Measurements from ENCODE around the gene PDE8B.

PDE8B gene

DNA sequence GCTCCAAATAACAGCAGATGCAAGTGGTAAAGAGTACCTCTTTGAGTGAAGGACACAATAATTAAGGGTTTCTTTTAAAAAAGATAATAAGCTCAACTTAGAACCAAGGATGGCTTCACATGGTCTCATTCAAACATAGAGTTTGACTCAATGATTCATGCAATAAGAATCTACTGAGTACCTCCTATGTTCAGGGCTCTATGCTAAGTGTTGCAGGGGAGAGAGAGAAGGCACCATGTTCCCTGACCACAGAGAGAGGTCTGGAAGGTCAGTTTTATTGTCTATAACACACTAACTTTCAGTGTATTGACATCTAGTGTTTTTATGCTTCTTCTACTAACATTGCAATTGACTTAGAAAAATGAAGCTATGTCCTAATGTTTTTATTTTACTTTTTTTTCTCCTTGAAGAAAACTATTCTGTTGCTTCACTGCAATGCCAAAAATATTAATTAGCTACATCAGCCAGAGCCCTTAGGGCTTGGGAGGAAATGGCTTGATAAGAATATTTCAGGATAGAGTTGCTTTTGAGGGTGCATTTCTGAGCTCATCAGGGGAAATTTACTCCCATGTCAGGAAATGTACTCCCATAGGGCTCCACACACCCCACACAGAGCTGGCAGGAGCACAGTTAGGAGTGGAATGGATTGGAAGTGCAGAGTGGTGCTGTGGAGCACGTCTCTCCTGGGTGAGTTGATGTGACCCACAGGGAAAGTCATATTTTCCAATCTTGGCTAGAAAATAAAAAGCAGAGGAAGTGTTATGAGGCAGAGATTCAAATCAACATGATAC, 106.6 kb downstream of the PDE8B start:
- DNase-seq (ENCODE audit: extremely low read depth in 1 of 2, low read depth in 1 of 2): no peak

DNA sequence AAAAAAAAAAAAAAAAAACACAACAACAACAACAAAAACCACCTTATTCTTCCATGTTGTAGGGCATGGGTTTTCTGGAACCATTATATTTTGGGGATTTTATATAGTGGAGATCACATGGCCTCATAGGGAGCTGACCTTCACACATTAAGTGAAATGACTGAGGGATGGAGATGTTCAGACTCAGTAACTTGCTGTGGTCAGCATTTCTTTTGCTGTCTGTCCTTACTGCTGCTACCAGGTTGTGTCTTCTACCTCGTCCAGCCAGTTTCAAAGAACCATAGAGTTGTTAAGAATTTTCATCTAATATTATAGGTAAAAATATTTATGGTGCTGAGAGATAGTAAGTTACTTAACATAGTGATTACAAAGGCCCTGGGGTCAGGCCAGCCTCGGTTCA, 107.6 kb downstream of the PDE8B start:
- no peak for DNase-seq (ENCODE audit: extremely low read depth in 1 of 2, low read depth in 1 of 2)

DNA sequence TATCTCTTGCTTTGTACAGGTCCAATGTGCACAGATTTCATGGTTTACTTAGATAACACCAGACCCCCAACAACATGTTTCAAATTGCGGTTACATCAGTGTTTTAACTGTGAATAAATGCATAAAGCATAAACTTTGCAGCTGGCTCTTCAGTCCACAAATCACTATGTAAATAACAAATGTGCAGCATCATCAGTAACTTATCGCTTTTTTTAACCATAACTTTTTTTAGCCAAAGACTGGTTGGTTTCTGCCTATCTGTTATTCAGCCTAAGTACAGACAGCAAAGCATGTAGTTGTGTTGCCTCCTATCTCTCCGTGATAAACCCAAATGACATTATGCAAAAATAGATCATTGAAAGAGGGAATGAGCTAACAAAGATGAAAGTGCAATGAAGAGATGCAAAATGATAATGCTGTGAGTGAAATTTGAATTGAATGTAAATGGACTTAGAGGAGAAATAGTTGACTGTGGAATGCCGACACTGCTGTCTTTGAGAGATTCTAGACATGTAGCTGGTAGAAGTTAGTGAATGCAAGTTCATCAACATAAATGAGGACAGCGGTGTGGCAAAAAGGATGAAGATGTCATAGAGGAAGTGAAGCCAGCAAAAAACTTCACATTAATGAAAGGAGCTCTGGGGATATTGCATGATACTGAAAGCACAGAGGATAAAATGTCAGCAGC, 108.8 kb downstream of the PDE8B start:
- DNase-seq (ENCODE audit: extremely low read depth in 1 of 2, low read depth in 1 of 2): no peak

DNA sequence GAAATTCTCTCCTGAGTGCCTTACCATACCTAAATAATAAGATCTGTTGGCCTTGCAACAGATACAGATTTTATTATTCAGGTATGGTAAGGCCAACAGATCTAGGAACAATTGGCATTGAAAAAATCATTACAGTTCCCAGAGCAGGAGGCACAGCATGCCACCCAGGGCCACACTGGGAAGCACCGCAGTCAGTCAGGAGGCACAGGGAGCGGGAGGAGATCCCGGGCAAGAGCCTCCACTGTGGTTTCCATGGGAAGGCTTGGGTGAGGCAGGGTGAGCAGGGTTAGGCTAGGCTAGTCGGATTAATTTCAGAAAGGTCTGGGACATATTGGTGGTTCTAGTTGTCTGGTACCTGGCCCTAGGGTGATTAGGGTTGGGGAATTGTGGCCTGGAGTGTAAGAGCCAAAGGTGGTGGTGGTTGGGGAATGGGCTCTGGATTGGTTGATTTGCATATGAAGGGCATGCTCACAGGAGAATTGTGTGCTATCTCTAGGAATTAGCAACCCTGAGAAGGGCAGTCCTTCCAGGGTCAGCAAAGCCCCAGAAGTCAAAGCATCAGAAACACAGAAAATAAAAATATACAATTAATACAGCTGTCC, 111.4 kb downstream of the PDE8B start:
- DNase-seq (ENCODE audit: extremely low read depth in 1 of 2, low read depth in 1 of 2): no peak

DNA sequence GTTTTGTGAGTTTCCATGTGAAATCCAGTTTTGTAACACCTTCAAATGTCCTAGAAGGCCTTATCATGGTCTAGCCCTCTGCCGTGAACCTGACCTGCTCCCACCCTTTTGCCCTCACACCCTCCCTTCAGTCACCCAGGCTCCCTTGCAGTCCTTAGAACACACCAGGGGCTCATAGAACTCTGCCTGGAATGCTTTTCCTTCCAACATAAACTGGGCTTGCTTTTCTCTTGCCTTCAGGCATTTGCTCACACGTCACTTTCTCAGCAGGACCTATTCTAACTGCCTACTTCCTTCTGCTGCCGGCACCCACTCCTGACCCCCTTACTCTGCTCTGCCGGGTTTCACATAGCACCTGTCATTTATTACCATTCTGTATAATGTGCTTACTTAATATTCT, 111.9 kb downstream of the PDE8B start:
- DNase-seq (ENCODE audit: extremely low read depth in 1 of 2, low read depth in 1 of 2): no peak

DNA sequence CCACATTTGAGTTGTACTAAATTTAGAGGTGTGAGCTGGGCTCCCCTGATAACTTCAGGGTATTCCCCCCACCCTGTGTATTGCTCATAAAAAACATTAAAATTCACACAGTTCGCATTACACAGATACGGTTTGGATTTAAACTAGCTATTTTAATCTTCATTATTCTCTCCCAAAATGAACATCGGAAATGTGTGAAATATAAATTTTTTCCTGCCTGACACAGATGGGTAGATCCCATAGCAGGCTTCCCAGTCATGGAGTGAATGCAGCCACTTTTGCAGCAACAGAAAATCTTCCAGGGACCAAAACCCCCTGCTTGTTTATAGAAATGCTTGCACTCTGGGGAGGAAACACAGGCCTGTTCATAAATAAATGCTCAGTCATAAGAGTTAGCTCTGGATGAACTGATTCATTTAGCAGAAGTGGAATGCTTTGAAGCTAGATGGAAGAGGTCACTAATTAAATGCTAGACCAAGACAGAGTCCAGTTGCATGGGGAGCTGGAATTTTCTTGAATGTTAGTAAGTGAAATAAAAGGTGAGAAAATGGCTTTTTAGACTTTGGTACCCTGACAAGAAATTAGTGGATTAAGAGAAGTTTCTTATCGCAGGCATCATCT, 115.6 kb downstream of the PDE8B start:
- DNase-seq (ENCODE audit: extremely low read depth in 1 of 2, low read depth in 1 of 2): no peak

DNA sequence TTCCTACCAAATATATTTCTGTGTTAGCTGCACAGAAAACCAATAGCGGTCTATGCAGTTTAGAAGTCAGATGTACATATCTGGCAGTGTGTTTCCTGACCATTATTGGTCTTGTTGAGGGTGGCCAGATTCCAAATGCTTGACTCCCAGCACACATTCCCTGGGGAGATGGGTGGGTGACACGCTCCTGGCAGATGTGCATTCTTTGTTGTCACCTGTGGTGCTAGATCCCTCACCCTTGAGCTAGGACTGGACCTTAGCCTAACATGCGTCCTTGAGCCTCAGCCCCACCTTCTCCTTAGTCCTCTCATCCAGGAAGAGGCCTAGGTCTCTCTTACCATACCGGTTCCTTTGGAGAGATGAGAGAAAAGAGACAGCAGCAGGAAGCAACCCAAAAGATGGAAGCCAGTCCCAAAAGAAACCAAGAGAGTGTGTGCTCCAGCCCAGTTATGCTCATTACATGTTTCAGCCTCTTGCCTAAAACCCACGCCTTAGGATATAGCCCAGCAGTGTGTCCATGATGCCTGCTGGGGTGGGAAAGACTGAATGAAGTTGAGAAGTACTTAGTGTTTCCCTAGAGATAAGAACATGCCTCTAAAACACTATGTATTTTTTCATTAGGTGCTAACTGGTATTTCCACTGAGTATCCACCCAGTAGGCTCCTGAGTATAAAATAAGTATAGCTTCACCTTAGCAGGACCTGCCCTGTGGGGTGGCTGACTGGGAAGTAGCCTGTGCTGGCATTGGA, 116.7 kb downstream of the PDE8B start:
- no peak for DNase-seq (ENCODE audit: extremely low read depth in 1 of 2, low read depth in 1 of 2)

DNA sequence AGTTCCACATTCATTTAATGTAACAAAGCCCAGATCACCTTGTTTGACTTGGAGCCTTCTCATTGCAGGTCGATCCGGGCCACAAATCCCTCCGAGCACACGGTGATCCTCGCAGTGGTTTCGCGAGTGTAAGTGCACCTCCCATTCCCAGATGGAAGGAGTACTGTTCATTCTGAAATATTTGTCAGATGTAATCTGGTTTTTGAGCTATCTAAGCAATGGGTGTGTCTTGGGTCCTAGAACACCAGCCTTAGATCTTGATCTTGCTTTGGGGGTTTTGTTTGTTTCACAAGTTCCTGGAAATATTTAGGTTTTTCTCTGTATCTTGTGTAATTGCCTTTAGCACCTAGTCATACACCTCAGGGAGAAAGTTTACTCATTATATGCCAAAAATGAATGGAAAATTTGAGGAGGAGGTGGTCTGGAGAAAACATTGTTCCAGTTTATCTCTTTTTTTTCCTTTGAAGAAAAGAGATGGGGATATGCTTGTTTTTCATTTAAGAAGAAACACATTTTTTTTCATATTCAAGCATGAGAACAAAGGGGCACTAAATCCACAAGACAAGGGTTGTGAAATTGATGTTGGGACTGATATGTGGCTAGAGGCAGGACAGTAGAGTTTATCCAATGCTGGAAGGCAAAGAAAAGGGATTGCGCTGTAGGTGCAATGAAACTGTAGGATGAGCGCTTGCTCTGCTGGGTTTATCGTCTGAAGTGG, 118.6 kb downstream of the PDE8B start:
- DNase-seq (ENCODE audit: extremely low read depth in 1 of 2, low read depth in 1 of 2): no peak

DNA sequence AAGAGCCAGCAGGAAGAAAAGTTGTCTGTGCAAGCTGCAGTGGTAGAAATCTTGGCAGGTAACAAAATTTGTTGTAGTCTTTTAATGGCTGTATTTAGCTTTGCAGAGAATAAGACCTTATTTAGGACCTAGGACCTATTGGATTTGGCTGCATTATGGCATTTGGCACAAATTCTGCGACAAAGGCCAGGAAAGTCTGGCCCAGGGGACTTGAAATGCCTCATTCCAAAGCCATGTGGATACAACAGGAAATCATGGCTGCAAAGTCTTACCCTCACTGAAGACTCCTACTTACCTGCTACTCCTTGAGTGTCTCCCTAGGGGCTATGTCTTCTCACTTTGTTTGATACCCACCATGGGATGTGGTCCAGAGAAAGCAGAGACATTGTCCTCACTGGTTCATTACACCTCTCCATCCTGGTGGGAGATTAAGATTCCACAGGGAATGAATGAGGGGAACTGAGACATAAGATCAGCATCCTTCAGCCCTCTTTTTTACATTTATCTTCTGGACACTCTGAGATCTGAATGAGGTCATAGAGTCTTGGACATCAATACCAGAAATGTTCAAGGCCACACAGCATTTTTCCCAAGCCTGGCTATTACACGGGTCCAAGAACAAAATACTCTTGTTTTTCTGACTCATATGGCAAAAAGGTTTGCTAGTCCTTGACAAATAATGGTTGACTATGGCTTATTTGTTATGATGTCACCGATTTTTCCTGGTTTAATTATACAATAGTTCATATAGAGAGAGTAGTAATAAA, 119.4 kb downstream of the PDE8B start:
- no peak for DNase-seq (ENCODE audit: extremely low read depth in 1 of 2, low read depth in 1 of 2)

DNA sequence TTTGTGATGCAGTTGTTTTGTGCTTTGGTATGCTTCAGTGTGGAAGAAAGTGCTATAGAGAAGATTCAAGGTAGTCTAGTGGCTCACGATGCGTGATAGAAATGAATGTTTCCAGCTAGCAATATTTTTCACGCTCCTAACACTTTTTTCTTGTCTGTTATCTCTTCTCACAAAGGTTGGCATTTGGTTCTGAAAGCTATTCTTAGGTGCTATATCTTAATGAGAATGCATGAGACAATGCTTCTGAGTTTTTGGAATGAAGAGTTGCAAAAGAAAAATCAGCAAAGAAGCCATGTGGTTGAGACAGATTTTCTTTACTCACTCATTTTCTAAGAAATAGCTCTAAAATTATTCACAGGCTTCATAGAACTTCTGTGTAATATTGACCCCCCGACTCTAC, 122.6 kb downstream of the PDE8B start:
- no peak for DNase-seq (ENCODE audit: extremely low read depth in 1 of 2, low read depth in 1 of 2)

DNA sequence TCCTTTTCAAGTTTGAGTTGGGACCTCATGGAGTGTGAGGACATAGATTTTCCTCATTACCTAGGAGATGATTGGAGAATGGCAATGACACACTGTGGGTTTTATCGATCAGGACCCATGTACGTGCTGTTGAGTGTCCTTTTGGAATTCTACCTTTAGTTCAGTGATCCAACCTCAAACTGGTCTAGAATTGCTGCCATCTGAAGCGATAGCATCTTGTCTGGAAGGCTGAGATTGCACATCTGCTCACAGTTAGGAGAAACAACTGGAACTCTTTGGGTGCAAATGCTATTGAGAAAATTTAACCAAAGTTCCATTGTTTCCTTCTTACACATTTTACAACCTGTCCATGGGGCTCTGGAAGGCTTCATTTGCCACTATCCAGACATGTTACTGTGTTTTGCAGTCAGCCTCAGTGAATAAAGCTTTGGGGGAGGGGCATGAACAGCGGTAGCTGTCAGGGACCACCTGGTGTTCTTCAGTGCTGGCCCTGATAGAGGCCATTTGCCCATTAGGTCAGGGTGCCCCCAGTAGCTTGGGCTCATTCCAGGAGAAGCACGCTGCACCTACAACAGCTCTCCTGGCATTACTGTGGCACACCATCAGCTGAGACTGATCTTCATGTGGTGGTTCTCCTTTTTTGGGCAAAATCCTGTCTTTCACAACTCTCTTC, 123.1 kb downstream of the PDE8B start:
- no peak for DNase-seq (ENCODE audit: extremely low read depth in 1 of 2, low read depth in 1 of 2)

DNA sequence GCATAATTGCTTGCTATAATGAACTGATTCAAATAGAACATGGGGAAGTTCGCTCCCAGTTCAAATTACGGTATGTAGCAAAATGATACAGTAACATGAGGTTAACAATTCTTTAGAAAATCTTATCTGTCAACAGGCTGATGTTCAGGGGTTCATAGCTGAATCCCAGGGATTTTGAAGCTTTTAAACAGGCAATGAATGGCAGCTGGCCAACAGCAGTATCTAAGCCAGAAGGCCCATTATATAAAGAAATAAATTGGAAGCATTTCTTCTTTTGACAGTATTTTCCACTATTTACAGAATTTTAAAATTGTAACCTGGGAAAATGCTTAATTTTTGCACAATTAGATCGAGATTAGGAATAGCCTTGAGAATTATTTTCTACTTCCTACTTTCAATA, 126.8 kb downstream of the PDE8B start:
- DNase-seq (ENCODE audit: extremely low read depth in 1 of 2, low read depth in 1 of 2): no peak

DNA sequence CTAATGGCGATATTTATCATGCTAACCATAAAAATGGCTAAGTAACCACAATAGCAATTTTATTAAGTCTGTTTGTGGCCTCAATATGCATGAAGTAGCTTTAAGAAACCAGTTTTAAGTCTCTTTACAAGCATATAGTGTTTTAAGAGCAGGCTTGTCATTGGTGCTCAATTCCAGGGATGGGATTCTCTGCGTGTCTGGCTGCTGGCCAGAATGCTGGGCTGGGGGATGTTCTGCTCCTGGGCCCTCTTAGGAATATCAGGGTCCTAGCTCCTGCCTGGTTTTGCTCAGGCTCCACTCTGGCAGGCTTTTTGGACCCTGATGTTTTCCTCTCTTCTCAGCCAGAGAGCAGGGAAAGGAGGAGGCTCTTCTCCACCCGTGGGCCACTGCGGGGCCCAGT, 127.2 kb downstream of the PDE8B start:
- DNase-seq (ENCODE audit: extremely low read depth in 1 of 2, low read depth in 1 of 2): no peak

DNA sequence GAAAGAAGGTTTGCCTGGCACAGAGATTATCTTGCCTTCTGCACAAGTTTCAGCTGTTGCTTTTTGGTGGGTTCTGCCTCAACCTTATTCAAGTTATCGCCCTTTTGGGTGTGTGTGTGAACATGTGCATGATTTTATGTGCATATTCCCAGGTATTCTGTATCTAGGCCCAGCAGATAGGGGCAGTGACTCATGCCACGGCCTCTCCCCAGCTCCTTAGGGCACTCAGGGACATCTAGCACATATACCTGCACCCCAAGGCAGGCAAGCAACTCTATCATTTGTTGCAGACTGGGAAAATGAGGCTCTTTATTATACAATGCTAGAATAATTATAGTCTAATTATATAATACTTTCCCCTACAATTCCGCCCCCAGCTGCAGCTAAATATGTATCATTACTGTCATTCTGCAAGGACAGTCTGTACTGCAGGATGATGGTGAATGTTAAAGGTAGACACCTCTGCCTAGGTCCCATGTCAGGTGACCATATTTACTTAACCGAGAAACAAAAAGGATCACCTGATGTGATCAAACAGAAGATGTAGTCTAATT, 128.9 kb downstream of the PDE8B start:
- DNase-seq (ENCODE audit: extremely low read depth in 1 of 2, low read depth in 1 of 2): no peak

DNA sequence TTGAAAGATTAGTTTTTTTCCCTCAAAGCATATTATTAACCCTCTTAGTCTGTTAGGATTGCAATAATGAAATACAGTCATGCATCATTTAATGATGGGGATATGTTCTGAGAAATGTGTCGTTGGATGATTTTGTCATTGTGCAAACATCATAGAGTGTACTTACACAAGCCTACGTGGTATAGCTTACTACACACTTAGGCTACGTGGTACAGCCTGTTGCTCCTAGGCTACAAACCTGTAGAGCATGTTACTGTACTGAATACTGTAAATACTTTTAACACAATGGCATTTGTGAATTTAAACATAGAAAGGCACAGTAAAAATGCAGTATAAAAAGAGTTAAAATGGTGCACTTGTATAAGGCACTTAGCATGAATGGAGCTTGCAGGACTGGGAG, 132.7 kb downstream of the PDE8B start:
- DNase-seq (ENCODE audit: extremely low read depth in 1 of 2, low read depth in 1 of 2): no peak

DNA sequence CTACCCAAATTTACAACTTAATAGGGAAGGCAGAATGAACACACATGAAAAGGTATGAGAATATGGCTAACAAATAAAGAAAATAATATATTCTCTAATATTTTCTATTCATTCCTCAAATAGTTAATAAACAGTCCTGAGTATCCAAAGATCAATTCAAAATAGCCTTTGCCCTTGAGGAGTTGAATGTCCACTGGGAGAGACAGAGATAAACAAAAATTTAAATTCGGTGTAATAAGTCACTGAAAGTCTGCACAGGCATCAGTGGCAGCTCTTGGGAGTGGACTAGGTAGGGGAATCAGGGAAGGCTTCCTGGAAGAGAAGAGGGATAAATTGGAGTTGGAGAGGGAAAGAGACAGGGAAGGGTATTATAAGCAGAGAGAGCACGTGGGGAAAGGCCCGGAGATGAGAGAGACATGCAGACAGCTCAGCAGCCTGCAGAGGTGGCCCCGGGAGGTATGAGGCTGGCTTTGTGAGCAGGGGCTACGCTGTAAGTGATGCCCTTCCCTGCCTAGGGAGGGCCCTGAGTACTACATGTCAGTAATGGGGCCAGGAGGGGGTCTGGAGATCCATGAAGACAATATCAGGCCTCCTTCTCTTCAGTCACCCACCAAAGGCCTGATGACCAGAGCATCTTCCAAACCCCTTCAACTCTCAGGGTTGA, 137.1 kb downstream of the PDE8B start:
- DNase-seq (ENCODE audit: extremely low read depth in 1 of 2, low read depth in 1 of 2): no peak

DNA sequence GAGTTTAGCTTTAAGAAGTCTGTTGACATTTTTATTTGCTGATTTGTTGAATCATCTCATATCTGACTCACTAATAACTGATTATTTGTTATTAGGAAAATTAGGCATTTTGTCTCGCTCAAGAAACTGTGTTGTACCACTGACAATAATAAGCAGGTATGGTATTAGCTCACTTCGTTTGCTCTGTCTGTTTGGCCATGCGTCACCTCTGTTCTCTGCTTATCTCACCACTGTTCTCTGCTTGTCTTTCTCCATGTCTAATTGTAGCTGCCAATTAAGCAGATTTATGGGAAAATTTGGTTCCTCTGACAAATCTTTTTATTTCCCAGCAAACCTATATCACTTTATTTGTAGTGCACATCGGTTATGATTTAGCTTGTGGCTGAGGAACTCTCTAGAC, 142.8 kb downstream of the PDE8B start:
- DNase-seq (ENCODE audit: extremely low read depth in 1 of 2, low read depth in 1 of 2): no peak

DNA sequence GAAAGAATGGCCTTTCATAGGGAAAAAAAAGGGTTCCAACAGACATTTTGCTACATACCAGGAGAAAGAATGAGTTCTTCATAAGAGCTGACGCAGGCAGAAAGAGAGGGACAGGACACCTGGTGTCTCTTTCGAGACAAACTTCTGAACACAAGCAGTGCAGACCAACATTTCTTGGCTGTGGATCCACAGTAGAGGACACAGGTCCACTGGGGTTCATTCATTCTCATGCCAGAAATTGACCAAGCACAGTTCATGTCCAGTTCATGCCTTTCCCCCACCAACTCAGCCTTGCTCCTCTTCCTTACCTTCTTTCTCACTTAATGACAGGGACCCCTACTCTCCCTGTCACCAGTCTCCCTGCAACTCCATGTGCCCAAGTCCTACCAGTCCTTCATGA, 144.0 kb downstream of the PDE8B start:
- no peak for DNase-seq (ENCODE audit: extremely low read depth in 1 of 2, low read depth in 1 of 2)

Measured in activated CD8-positive, alpha-beta memory T cell treated with anti-CD3 and anti-CD28 coated beads for 1 hour (primary cell).